Skin of body (tissue), 2 donors: Measurements from ENCODE around the gene MYO5B. TPM values are rescaled to one million over a fixed set of nuclear protein-coding genes. Genes with fewer than 3 reads are reported as not detected.
"Not testable (repeated sequence)": the region's sequence is repeated elsewhere in the genome, so short reads cannot be mapped to it uniquely, and the experiment has no call there.

Experiments
- DNase-seq: peaks from one replicate; lab custom pipeline; 2025; lab: John Stamatoyannopoulos, UW
- total RNA-seq: library from RNA; depleted of rRNA; stranded (reverse); fragments of >200 nt; gene quantifications from one replicate; pipeline ENCODE4 v1.2.3, GENCODE V29; 2014

Gene MYO5B
- total RNA-seq, 1 donor from 2014 or later = 12.7 TPM

- DNase-seq = no peak
Measured at GRCh38 chr18:49890041-49890440, 304.9 kb downstream of the MYO5B start.

- not testable (repeated sequence) for DNase-seq
Measured at GRCh38 chr18:49889552-49889951, 305.4 kb downstream of the MYO5B start.

- no peak for DNase-seq
Measured at GRCh38 chr18:49886891-49887764, 307.8 kb downstream of the MYO5B start.

- DNase-seq = no peak
Measured at GRCh38 chr18:49884959-49885358, 310.0 kb downstream of the MYO5B start.

- DNase-seq = no peak
Measured at GRCh38 chr18:49884465-49884864, 310.5 kb downstream of the MYO5B start.

GRCh38 chr18:49880661-49881060 lies 314.3 kb downstream of the MYO5B start:
- DNase-seq = no peak

- no peak for DNase-seq
Measured at GRCh38 chr18:49879271-49879580, 315.7 kb downstream of the MYO5B start.

- no peak for DNase-seq
Measured at GRCh38 chr18:49878567-49879270, 316.2 kb downstream of the MYO5B start.

GRCh38 chr18:49878015-49878414 lies 316.9 kb downstream of the MYO5B start:
- DNase-seq = no peak

- DNase-seq = no peak
Measured at GRCh38 chr18:49876536-49876935, 318.4 kb downstream of the MYO5B start.

- no peak for DNase-seq
Measured at GRCh38 chr18:49875783-49876182, 319.2 kb downstream of the MYO5B start.

- DNase-seq = no peak
Measured at GRCh38 chr18:49875155-49875554, 319.8 kb downstream of the MYO5B start.

- no peak for DNase-seq
Measured at GRCh38 chr18:49874238-49874637, 320.7 kb downstream of the MYO5B start.

GRCh38 chr18:49869354-49869753 lies 325.6 kb downstream of the MYO5B start:
- DNase-seq = no peak

- DNase-seq = no peak
Measured at GRCh38 chr18:49866680-49867079, 328.3 kb downstream of the MYO5B start.

- DNase-seq = no peak
Measured at GRCh38 chr18:49865401-49865800, 329.5 kb downstream of the MYO5B start.

- no peak for DNase-seq
Measured at GRCh38 chr18:49863769-49864621, 331.0 kb downstream of the MYO5B start.

GRCh38 chr18:49862656-49863385 lies 332.1 kb downstream of the MYO5B start:
- no peak for DNase-seq

- DNase-seq = no peak
Measured at GRCh38 chr18:49861659-49862058, 333.3 kb downstream of the MYO5B start.

GRCh38 chr18:49859725-49860124 lies 335.2 kb downstream of the MYO5B start:
- no peak for DNase-seq

GRCh38 chr18:49859021-49859359 lies 336.0 kb downstream of the MYO5B start:
- no peak for DNase-seq
